GM10266 (cell line): ENCODE data around the gene MED27.

Experiments
- DNase-seq: peaks from one replicate; pipeline ENCODE4 v3.0.0; 2012; ENCODE audit errors: extremely low spot score
- CTCF ChIP-seq: IDR thresholded peaks from 2 replicates; pipeline ENCODE4 v1.5.1; 2012; ENCODE audit warnings: mild to moderate bottlenecking, low read depth; ENCODE audit not compliant: control insufficient read depth, insufficient read depth; ENCODE audit errors: missing control alignments

Gene MED27

DNA sequence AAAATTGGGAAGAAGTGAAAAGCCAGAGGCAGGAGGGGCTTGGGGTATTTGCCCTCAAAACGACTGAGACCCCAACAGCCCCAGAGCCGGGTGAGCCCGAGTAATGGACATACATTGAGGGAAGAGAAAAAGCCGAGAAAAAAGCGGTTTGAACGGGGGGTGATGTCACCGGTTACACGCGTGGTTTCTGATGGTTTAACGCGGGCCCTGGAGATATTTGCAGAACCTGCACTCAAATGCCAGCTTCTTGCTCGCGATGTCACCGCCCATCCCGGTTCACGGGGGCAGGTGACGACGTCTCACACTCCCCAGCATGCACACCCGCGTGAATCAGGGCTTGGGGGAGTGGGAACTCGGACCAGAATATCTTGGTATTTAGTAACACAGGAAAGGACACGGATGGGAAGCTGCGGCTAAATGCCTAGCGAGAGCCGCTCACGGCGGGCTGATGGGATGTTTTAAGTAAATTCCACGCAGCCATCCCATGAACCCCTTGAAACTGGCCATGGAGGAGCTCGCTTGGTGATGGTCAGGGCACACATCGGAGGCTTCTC, 237.8 kb downstream of the MED27 start:
- no peak for DNase-seq
- TF ChIP-seq CTCF: no peak

GRCh38 chr9:131840751-131841702, 238.6 kb downstream of the MED27 start:
- no peak for DNase-seq
- TF ChIP-seq CTCF: no peak

- no peak for TF ChIP-seq CTCF
- DNase-seq: no peak
Observed at GRCh38 chr9:131840220-131840619, 239.4 kb downstream of the MED27 start.

DNA sequence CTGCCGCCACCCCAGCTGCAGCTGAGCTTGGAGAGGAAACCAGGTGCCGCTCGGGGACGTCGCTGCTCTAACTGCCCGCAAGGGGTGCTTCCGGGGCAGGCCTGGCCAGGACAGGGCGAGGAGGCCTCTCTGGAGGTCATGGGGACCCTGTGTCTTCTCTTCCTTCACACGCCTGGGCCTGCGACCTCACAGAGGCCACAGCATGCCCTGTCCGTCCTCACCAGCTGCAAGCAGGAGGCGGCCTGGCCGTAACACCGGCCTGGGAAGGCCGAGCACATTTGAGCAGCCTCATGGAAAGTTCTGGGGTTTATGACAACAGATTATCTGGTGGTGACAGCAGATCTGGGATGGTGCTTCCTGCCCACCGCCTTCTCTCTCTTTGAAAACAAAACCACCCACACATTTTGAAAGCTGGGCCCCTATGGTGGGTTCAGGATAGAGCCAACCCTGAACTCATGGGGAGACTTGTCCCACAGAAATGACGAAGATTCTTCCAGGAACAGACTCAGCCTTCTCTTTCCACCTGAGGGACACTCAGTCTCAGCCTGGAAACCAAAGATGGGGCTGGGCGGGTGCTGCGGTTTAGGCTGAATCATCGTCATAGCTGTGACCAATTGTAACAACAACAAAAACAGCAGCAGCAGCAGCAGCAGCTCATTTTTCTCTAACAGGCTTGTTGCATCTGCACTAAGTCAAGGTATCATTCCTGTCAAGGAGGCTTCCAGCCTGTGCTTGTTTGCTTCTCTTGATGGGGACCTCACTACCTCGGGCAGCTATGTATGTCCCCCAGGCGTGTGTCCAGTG, 240.2 kb downstream of the MED27 start:
- DNase-seq: no peak
- TF ChIP-seq CTCF: no peak

DNA sequence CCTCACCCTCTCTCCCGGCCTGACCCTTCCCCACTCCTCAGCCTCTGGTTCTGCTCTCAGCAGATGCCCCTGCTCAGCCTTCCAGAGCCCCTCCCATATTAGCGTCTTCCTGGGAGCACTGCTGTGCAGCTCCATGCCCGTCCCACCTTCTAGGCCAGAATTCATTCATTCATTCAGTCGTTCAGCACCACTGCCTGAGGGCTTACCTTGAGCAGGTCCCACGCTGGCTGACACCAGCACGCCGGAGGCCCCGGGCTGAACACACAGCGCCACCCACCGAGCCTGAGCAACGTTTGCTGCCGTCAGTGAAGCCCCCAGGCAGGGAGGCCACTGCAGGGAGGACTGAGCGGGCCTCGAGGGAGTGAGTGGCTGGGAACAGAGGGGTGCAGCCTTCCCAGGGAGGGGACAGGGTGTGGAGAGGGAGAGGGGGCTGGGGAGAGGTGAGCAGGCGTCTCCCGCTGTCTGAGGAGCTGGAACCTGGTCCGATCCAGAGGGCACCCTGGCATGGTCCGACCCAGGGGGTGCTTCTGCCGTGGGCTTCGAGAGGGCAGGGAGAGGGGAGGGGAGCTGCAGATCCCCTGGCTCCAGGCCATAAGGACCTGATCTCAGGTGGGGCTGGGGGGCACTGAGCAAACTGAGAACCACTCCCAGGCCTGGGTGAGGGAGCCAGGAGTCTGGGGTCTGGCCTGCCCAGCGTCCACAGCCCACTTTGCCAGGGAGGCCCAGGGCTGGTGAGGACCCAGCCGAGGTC, 241.0 kb downstream of the MED27 start:
- no peak for DNase-seq
- no peak for TF ChIP-seq CTCF

DNA sequence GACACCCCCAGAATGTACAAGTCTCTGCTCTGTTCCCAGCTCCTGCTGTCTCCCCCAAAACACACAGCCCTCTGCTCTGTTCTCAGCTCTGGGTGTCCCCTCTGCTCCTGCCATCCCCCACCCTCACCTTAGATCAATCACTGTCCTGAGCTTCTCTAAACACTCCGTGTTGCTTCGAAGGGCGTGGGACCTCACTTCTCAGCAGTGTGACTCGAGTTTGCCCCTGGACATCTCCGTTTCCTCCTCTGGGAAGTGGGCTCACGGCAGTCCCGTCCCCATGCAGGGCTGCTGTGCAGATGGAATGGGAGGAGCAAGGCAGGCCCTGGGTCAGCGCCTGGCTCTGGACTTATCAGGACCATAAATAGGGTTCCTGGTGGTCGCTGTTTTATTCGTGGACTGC, 241.8 kb downstream of the MED27 start:
- DNase-seq: no peak
- TF ChIP-seq CTCF: no peak
